Esophagus (tissue), 2 donors: ENCODE results near the gene EBPL. TPM values are rescaled to one million over a fixed set of nuclear protein-coding genes. Genes with fewer than 3 reads are reported as not detected.
A peak's percentile ranks its signal among the peaks of the same experiment; 100 is the strongest.

Experiments used
- H3K27ac ChIP-seq, 2 donors: one replicate each; pipeline ENCODE4 v1.5.1; 2013; ENCODE audit warnings: low read depth in 2 of 2, mild to moderate bottlenecking in 2 of 2, inconsistent platforms in 1 of 2, low read length in 1 of 2, moderate library complexity in 1 of 2
- H3K27me3 ChIP-seq, 2 donors: one replicate each; pipeline ENCODE4 v1.6.1; 2013; ENCODE audit warnings: low read length in 2 of 2, control low read depth in 1 of 2, mild to moderate bottlenecking in 1 of 2; ENCODE audit not compliant: insufficient read depth in 2 of 2, control insufficient read depth in 1 of 2
- H3K36me3 ChIP-seq, 2 donors: one replicate each; pipeline ENCODE4 v1.6.1; 2013; ENCODE audit warnings: low read length in 1 of 2; ENCODE audit not compliant: control insufficient read depth in 2 of 2, insufficient read depth in 2 of 2
- H3K4me1 ChIP-seq, 2 donors: one replicate each; pipeline ENCODE4 v1.6.1; 2013; ENCODE audit warnings: low read length in 1 of 2; ENCODE audit not compliant: control insufficient read depth in 2 of 2, insufficient read depth in 2 of 2
- H3K4me3 ChIP-seq, 2 donors: one replicate each; pipeline ENCODE4 v1.5.1; 2013; ENCODE audit warnings: low read length in 2 of 2, mild to moderate bottlenecking in 2 of 2, low read depth in 1 of 2, moderate library complexity in 1 of 2
- H3K9me3 ChIP-seq, 2 donors: one replicate each; pipeline ENCODE4 v1.6.1; 2013; ENCODE audit warnings: mild to moderate bottlenecking in 2 of 2, low read depth in 1 of 2, low read length in 1 of 2, moderate library complexity in 1 of 2; ENCODE audit not compliant: control insufficient read depth in 2 of 2, insufficient read depth in 1 of 2
- whole genome bisulfite sequencing, 2 donors: extraction: QIAGEN DNeasy Blood & Tissue Kit; methylation state at CpG; one replicate each; pipeline ENCODE4 v1.1.7; 2013; 5-methylcytosine and 5-hydroxymethylcytosine counted together
- polyA plus RNA-seq, 2 donors: library from polyadenylated mRNA; stranded (reverse); fragments of 200-250 nt; gene quantifications; one replicate each; pipeline ENCODE4 v1.2.3, GENCODE V29; 2013
- donor health status: healthy with polysubstance abuse.
- donor health status: Bipolar disorder and iron deficiency.

The EBPL gene
- polyA plus RNA-seq, 2 donors, result 53.0 to 73.6 TPM

GRCh38 chr13:49701491-49701890 is 10.2 kb upstream of the EBPL start:
- no peak overlapping the region for H3K27ac ChIP-seq
- no peaks in the 10 kb centered on the region for H3K27me3 ChIP-seq
- no peaks in the 10 kb centered on the region for H3K4me1 ChIP-seq
- H3K36me3 ChIP-seq, result peaks cover 3 to 9% of the 10 kb centered on the region in 2 donors
- no peak overlapping the region for H3K4me3 ChIP-seq
- H3K9me3 ChIP-seq, result no peaks in the 10 kb centered on the region

GRCh38 chr13:49697468-49697867 is 6.2 kb upstream of the EBPL start:
- no peaks in the 10 kb centered on the region for H3K27me3 ChIP-seq
- no peak overlapping the region for H3K27ac ChIP-seq
- H3K9me3 ChIP-seq, result no peaks in the 10 kb centered on the region
- WGBS, 2 donors, result 98% methylated on average over 3 of the region's 3 CpGs
- H3K4me3 ChIP-seq, result no peak overlapping the region
- H3K4me1 ChIP-seq, result no peaks in the 10 kb centered on the region
- peaks cover 3 to 6% of the 10 kb centered on the region in 2 donors for H3K36me3 ChIP-seq

- H3K27me3 ChIP-seq, result no peaks in the 10 kb centered on the region
- WGBS, 2 donors, result 70 to 78% methylated on average over 1 of the region's 1 CpG
- H3K4me3 ChIP-seq, result no peak overlapping the region
- no peak overlapping the region for H3K27ac ChIP-seq
- H3K36me3 ChIP-seq, result no peaks in the 10 kb centered on the region
- H3K4me1 ChIP-seq, result no peaks in the 10 kb centered on the region
- H3K9me3 ChIP-seq, result no peaks in the 10 kb centered on the region
Observed at GRCh38 chr13:49694446-49694845, 3.2 kb upstream of the EBPL start.

- H3K4me1 ChIP-seq, result no peaks in the 10 kb centered on the region
- H3K36me3 ChIP-seq, result no peaks in the 10 kb centered on the region
- no peaks in the 10 kb centered on the region for H3K9me3 ChIP-seq
- H3K4me3 ChIP-seq, result no peak overlapping the region
- no peak overlapping the region for H3K27ac ChIP-seq
- H3K27me3 ChIP-seq, result no peaks in the 10 kb centered on the region
- WGBS, 2 donors, result 87 to 92% methylated on average over 3 of the region's 3 CpGs
Observed at GRCh38 chr13:49693877-49694276, 2.6 kb upstream of the EBPL start.

- no peaks in the 10 kb centered on the region for H3K36me3 ChIP-seq
- H3K4me1 ChIP-seq, result no peaks in the 10 kb centered on the region
- H3K27ac ChIP-seq, result no peak overlapping the region
- no peaks in the 10 kb centered on the region for H3K9me3 ChIP-seq
- no peak overlapping the region for H3K4me3 ChIP-seq
- no peaks in the 10 kb centered on the region for H3K27me3 ChIP-seq
- 77 to 84% methylated on average over 4 of the region's 4 CpGs for WGBS, 2 donors
Observed at GRCh38 chr13:49693191-49693733, 2.0 kb upstream of the EBPL start.

- Histone ChIP-seq H3K36me3 (peaks cover 0 to 3% of the 10 kb centered on the region in 2 donors), H3K27me3 (no peaks in the 10 kb centered on the region), H3K9me3 (no peaks in the 10 kb centered on the region), H3K27ac (peak overlapping the region; percentile 92 to 97), H3K4me1 (peaks cover 0 to 4% of the 10 kb centered on the region in 2 donors), H3K4me3 (peak overlapping the region; percentile 64 to 68)
- 8% methylated on average over 17 of the region's 17 CpGs for WGBS, 2 donors
Observed at GRCh38 chr13:49690133-49690994, 922 bp downstream of the EBPL start.

GRCh38 chr13:49683489-49683888 is 7.8 kb downstream of the EBPL start:
- H3K4me3 ChIP-seq, result no peak overlapping the region
- peaks cover 0 to 4% of the 10 kb centered on the region in 2 donors for H3K4me1 ChIP-seq
- H3K36me3 ChIP-seq, result peaks cover 0 to 6% of the 10 kb centered on the region in 2 donors
- no peak overlapping the region for H3K27ac ChIP-seq
- no peaks in the 10 kb centered on the region for H3K27me3 ChIP-seq
- 86 to 91% methylated on average over 6 of the region's 6 CpGs for WGBS, 2 donors
- no peaks in the 10 kb centered on the region for H3K9me3 ChIP-seq

GRCh38 chr13:49681842-49682435 is 9.3 kb downstream of the EBPL start:
- Histone ChIP-seq H3K27me3 (no peaks in the 10 kb centered on the region), H3K36me3 (peaks cover 0 to 3% of the 10 kb centered on the region in 2 donors), H3K27ac (peak overlapping the region in 1 of 2 donors; percentile 52), H3K4me3 (no peak overlapping the region), H3K9me3 (no peaks in the 10 kb centered on the region), H3K4me1 (peaks cover 0 to 3% of the 10 kb centered on the region in 2 donors)
- WGBS, 2 donors, result 53 to 68% methylated on average over 4 of the region's 4 CpGs

- Histone ChIP-seq H3K27me3 (no peaks in the 10 kb centered on the region), H3K4me3 (no peak overlapping the region), H3K9me3 (no peaks in the 10 kb centered on the region), H3K4me1 (no peaks in the 10 kb centered on the region), H3K27ac (no peak overlapping the region), H3K36me3 (peaks cover 0 to 5% of the 10 kb centered on the region in 2 donors)
- WGBS, 2 donors, result 65 to 84% methylated on average over 3 of the region's 3 CpGs
Observed at GRCh38 chr13:49679246-49679645, 12.0 kb downstream of the EBPL start.
